Neural cell (in vitro differentiated cells): ENCODE data around the gene ZNF793. TPM values are rescaled to one million over a fixed set of nuclear protein-coding genes. Genes with fewer than 3 reads are reported as not detected.

ENCODE experiments used
- H2AFZ ChIP-seq: fragments of 200-600, 300-800 bp; sonication (generic), shearing (Covaris generic); 2 replicates; pipeline ENCODE4 v1.6.0; 2014; ENCODE audit warnings: low read depth, mild to moderate bottlenecking, antibody characterized with exemption, low read length, moderate library complexity
- H3F3A ChIP-seq: fragments of 200-600 bp; shearing (Covaris generic); 2 replicates; pipeline ENCODE4 v1.6.1; 2016; ENCODE audit warnings: mild to moderate bottlenecking, moderate library complexity, mixed read lengths, antibody characterized with exemption, low read length; ENCODE audit not compliant: insufficient read depth, poor library complexity, severe bottlenecking
- H3K27ac ChIP-seq: fragments of 200-600, 300-800 bp; sonication (generic), shearing (Covaris generic); 2 replicates; pipeline ENCODE4 v1.5.1; 2014; ENCODE audit warnings: mild to moderate bottlenecking, low read length, moderate library complexity
- H3K27me3 ChIP-seq: fragments of 300-800, 200-600 bp; sonication (generic), shearing (Covaris generic); 2 replicates; pipeline ENCODE4 v1.6.0; 2014; ENCODE audit warnings: mild to moderate bottlenecking, low read depth, low read length, moderate library complexity; ENCODE audit not compliant: insufficient read depth
- H3K36me3 ChIP-seq: fragments of 300-800, 200-600 bp; sonication (generic), shearing (Covaris generic); 2 replicates; pipeline ENCODE4 v1.5.1; 2014; ENCODE audit warnings: mild to moderate bottlenecking, antibody characterized with exemption, low read length, moderate library complexity; ENCODE audit not compliant: insufficient read depth
- H3K4me2 ChIP-seq: fragments of 300-800, 200-600 bp; sonication (generic), shearing (Covaris generic); 2 replicates; pipeline ENCODE4 v1.6.0; 2014; ENCODE audit warnings: mild to moderate bottlenecking, low read length
- H3K4me3 ChIP-seq: fragments of 300-800, 200-600 bp; sonication (generic), shearing (Covaris generic); 2 replicates; pipeline ENCODE4 v1.5.1; 2014; ENCODE audit warnings: mild to moderate bottlenecking, low read length, moderate library complexity
- H3K79me2 ChIP-seq: fragments of 200-600 bp; shearing (Covaris generic); replicated peaks from 2 replicates; pipeline ENCODE4 v1.6.0; 2014; ENCODE audit warnings: mild to moderate bottlenecking, low read length, moderate library complexity; ENCODE audit not compliant: insufficient read depth
- H3K9ac ChIP-seq: fragments of 300-800, 200-600 bp; sonication (generic), shearing (Covaris generic); 2 replicates; pipeline ENCODE4 v1.6.1; 2016; ENCODE audit warnings: mild to moderate bottlenecking, low read length, mixed read lengths
- H3K9me2 ChIP-seq: fragments of 200-600 bp; shearing (Covaris generic); 2 replicates; pipeline ENCODE4 v1.6.1; 2016; ENCODE audit warnings: mild to moderate bottlenecking, low read length, mixed read lengths; ENCODE audit not compliant: insufficient read depth
- H3K9me3 ChIP-seq: fragments of 200-600, 300-800 bp; sonication (generic), shearing (Covaris generic); 2 replicates; pipeline ENCODE4 v1.6.1; 2016; ENCODE audit warnings: mild to moderate bottlenecking, mixed run types, low read length, moderate library complexity, mixed read lengths
- H4K20me1 ChIP-seq: fragments of 200-600 bp; shearing (Covaris generic); 2 replicates; pipeline ENCODE4 v1.6.1; 2016; ENCODE audit warnings: mild to moderate bottlenecking, mixed run types; ENCODE audit not compliant: insufficient read depth
- EP300 ChIP-seq: fragments of 450-650 bp; conservative IDR thresholded peaks from 2 replicates; pipeline ENCODE4 v1.6.1; 2014; ENCODE audit warnings: antibody characterized with exemption, mild to moderate bottlenecking, moderate library complexity; ENCODE audit not compliant: poor library complexity, severe bottlenecking
- MXI1 ChIP-seq: fragments of 450-650 bp; conservative IDR thresholded peaks from 2 replicates; pipeline ENCODE4 v1.6.1; 2014; ENCODE audit warnings: antibody characterized with exemption, mild to moderate bottlenecking; ENCODE audit not compliant: poor library complexity, severe bottlenecking
- SMC3 ChIP-seq: fragments of 450-650 bp; conservative IDR thresholded peaks from 2 replicates; pipeline ENCODE4 v1.6.1; 2014; ENCODE audit warnings: antibody characterized with exemption, mild to moderate bottlenecking, moderate library complexity; ENCODE audit not compliant: poor library complexity
- TAF1 ChIP-seq: IDR thresholded peaks from 2 replicates; pipeline ENCODE4 v1.6.1; 2012; ENCODE audit warnings: low read depth
- polyA plus RNA-seq: library from polyadenylated mRNA; depleted of rRNA; stranded (reverse); fragments of >200 nt; gene quantifications from 2 replicates; pipeline ENCODE4 v1.2.3, GENCODE V29; 2014
- TF ChIP-seq, protein P1 (sequence below): IDR thresholded peaks from 2 replicates; pipeline ENCODE4 v1.6.1; 2012; ENCODE audit warnings: borderline replicate concordance
- TF ChIP-seq, protein P2 (sequence below): fragments of 450-650 bp; IDR thresholded peaks from 2 replicates; pipeline ENCODE4 v1.5.1; 2014; ENCODE audit warnings: antibody characterized with exemption, mild to moderate bottlenecking, moderate library complexity; ENCODE audit not compliant: poor library complexity, severe bottlenecking

The ZNF793 gene
- polyA plus RNA-seq, 1 donor from 2014 or later: 39.6 TPM

DNA sequence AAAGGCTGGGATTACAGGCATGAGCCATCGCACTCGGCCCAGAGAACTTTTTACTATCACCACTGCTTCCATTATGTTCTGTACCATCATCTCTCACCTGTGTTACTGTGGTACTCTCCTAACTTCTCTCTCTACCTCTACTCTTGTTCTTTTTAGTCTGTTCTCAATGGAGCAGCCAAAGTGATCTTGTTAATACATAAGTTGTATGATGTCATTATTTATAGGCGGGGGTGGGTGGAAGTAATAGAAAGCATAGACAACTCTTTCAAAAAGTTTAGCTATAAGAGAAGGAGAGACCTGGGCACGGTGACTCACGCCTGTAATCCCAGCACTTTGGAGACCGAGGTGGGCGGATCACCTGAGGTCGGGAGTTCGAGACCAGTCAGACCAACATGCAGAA is 34.6 kb upstream of the ZNF793 start:
- Histone ChIP-seq H2AFZ (no peak overlapping the region), H3K27me3 (no peaks in the 10 kb centered on the region), H3K9me3 (peaks cover 10% of the 10 kb centered on the region), H3K79me2 (peaks cover 28% of the 10 kb centered on the region), H3K4me3 (no peak overlapping the region), H3F3A (no peaks in the 10 kb centered on the region), H3K27ac (no peak overlapping the region), H4K20me1 (no peaks in the 10 kb centered on the region), H3K9me2 (no peaks in the 10 kb centered on the region), H3K9ac (no peak overlapping the region), H3K4me2 (no peak overlapping the region), H3K36me3 (peaks cover 15% of the 10 kb centered on the region)
- TF ChIP-seq SMC3: no peak
- TF ChIP-seq MXI1: no peak

DNA sequence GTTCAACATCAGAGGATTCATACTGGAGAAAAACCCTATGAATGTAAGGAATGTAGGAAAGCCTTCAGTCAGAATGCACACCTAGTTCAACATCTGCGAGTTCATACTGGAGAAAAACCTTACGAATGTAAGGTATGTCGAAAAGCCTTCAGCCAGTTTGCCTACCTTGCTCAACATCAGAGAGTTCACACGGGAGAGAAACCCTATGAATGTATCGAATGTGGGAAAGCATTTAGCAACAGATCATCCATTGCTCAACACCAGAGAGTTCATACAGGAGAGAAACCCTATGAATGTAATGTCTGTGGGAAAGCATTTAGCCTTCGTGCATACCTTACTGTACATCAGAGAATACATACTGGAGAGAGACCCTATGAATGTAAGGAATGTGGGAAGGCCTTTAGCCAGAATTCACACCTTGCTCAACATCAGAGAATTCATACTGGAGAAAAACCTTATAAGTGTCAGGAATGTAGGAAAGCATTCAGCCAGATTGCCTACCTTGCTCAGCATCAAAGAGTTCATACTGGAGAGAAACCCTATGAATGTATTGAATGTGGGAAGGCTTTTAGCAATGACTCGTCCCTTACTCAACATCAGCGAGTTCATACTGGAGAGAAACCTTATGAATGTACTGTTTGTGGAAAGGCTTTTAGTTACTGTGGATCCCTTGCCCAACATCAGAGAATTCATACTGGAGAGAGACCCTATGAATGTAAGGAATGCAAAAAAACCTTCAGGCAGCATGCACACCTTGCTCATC is 22.2 kb upstream of the ZNF793 start:
- Histone ChIP-seq H3K9ac (no peak overlapping the region), H3K9me2 (no peaks in the 10 kb centered on the region), H3K27ac (no peak overlapping the region), H4K20me1 (no peaks in the 10 kb centered on the region), H3K36me3 (peaks cover 37% of the 10 kb centered on the region), H3K79me2 (no peaks in the 10 kb centered on the region), H3K9me3 (peaks cover 47% of the 10 kb centered on the region), H2AFZ (no peak overlapping the region), H3K4me2 (no peak overlapping the region), H3K4me3 (no peak overlapping the region), H3F3A (no peaks in the 10 kb centered on the region), H3K27me3 (no peaks in the 10 kb centered on the region)
- TF ChIP-seq MXI1 (no peak), TAF1 (no peak)

DNA sequence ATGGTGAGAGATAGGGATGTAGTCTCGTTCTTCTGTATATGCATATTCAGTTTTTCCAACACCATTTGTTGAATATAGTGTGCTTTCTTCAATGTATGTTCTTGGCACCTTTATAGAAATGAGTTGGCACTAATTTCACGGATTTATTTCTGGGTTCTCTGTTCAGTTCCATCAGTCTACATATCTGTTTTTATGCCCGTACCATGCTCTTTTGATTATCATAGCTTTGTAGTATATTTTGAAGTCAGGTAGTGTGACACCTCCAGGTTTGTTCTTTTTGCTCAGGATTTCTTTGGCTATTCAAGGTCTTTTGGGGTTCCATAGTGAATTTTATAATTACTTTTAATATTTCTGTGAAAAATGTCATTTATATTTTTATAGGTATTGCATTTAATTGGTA is 14.5 kb upstream of the ZNF793 start:
- no peaks in the 10 kb centered on the region for H3K27me3 ChIP-seq
- H3K9ac ChIP-seq: no peak overlapping the region
- H3K4me2 ChIP-seq: no peak overlapping the region
- no peaks in the 10 kb centered on the region for H4K20me1 ChIP-seq
- H2AFZ ChIP-seq: no peak overlapping the region
- no peak overlapping the region for H3K4me3 ChIP-seq
- no peak overlapping the region for H3K27ac ChIP-seq
- H3K36me3 ChIP-seq: no peaks in the 10 kb centered on the region
- no peaks in the 10 kb centered on the region for H3F3A ChIP-seq
- TF ChIP-seq EP300 (no peak), SMC3 (no peak), MXI1 (no peak)
- TF ChIP-seq, protein P1, sequence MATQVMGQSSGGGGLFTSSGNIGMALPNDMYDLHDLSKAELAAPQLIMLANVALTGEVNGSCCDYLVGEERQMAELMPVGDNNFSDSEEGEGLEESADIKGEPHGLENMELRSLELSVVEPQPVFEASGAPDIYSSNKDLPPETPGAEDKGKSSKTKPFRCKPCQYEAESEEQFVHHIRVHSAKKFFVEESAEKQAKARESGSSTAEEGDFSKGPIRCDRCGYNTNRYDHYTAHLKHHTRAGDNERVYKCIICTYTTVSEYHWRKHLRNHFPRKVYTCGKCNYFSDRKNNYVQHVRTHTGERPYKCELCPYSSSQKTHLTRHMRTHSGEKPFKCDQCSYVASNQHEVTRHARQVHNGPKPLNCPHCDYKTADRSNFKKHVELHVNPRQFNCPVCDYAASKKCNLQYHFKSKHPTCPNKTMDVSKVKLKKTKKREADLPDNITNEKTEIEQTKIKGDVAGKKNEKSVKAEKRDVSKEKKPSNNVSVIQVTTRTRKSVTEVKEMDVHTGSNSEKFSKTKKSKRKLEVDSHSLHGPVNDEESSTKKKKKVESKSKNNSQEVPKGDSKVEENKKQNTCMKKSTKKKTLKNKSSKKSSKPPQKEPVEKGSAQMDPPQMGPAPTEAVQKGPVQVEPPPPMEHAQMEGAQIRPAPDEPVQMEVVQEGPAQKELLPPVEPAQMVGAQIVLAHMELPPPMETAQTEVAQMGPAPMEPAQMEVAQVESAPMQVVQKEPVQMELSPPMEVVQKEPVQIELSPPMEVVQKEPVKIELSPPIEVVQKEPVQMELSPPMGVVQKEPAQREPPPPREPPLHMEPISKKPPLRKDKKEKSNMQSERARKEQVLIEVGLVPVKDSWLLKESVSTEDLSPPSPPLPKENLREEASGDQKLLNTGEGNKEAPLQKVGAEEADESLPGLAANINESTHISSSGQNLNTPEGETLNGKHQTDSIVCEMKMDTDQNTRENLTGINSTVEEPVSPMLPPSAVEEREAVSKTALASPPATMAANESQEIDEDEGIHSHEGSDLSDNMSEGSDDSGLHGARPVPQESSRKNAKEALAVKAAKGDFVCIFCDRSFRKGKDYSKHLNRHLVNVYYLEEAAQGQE: no peak
- TF ChIP-seq, protein P2, sequence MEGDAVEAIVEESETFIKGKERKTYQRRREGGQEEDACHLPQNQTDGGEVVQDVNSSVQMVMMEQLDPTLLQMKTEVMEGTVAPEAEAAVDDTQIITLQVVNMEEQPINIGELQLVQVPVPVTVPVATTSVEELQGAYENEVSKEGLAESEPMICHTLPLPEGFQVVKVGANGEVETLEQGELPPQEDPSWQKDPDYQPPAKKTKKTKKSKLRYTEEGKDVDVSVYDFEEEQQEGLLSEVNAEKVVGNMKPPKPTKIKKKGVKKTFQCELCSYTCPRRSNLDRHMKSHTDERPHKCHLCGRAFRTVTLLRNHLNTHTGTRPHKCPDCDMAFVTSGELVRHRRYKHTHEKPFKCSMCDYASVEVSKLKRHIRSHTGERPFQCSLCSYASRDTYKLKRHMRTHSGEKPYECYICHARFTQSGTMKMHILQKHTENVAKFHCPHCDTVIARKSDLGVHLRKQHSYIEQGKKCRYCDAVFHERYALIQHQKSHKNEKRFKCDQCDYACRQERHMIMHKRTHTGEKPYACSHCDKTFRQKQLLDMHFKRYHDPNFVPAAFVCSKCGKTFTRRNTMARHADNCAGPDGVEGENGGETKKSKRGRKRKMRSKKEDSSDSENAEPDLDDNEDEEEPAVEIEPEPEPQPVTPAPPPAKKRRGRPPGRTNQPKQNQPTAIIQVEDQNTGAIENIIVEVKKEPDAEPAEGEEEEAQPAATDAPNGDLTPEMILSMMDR: no peak
- no peaks in the 10 kb centered on the region for H3K9me2 ChIP-seq
- no peaks in the 10 kb centered on the region for H3K79me2 ChIP-seq
- H3K9me3 ChIP-seq: peaks cover 7% of the 10 kb centered on the region
